Stimulated activated CD4-positive, alpha-beta T cell treated with anti-CD3 and anti-CD28 coated beads, Interleukin-12 subunit alpha, Interleukin-12 subunit beta, amount 100 ng/mL, for 48 hours (primary cell): ENCODE results near the gene SOX6.
"Not testable (repeated sequence)": the region's sequence is repeated elsewhere in the genome, so short reads cannot be mapped to it uniquely, and the experiment has no call there.

Source experiments
- DNase-seq, 3 donors: peaks; one replicate each; pipeline ENCODE4 v3.0.0-alpha.2; 2020; ENCODE audit warnings: low read depth in 2 of 3, low spot score in 1 of 3

SOX6 gene

GRCh38 chr11:16157327-16157726 is 199.0 kb downstream of the SOX6 start:
- DNase-seq = no peak

GRCh38 chr11:16155448-16155847 is 200.9 kb downstream of the SOX6 start:
- DNase-seq = no peak

GRCh38 chr11:16154715-16155396 is 201.5 kb downstream of the SOX6 start:
- DNase-seq = no peak

GRCh38 chr11:16153951-16154350 is 202.4 kb downstream of the SOX6 start:
- DNase-seq = no peak

- DNase-seq = no peak
Observed at GRCh38 chr11:16151138-16151537, 205.2 kb downstream of the SOX6 start.

- no peak for DNase-seq
Observed at GRCh38 chr11:16149476-16149875, 206.9 kb downstream of the SOX6 start.

GRCh38 chr11:16148301-16148931 is 207.9 kb downstream of the SOX6 start:
- DNase-seq = no peak

GRCh38 chr11:16146980-16147379 is 209.4 kb downstream of the SOX6 start:
- not testable (repeated sequence) for DNase-seq

GRCh38 chr11:16141614-16142013 is 214.7 kb downstream of the SOX6 start:
- not testable (repeated sequence) for DNase-seq

- DNase-seq = not testable (repeated sequence)
Observed at GRCh38 chr11:16141162-16141561, 215.2 kb downstream of the SOX6 start.

- no peak for DNase-seq
Observed at GRCh38 chr11:16136792-16137390, 219.5 kb downstream of the SOX6 start.

GRCh38 chr11:16133867-16134266 is 222.5 kb downstream of the SOX6 start:
- DNase-seq = no peak

GRCh38 chr11:16127732-16128131 is 228.6 kb downstream of the SOX6 start:
- DNase-seq = no peak

- no peak for DNase-seq
Observed at GRCh38 chr11:16126362-16126761, 230.0 kb downstream of the SOX6 start.

- no peak for DNase-seq
Observed at GRCh38 chr11:16125796-16126195, 230.6 kb downstream of the SOX6 start.

- no peak for DNase-seq
Observed at GRCh38 chr11:16124390-16124789, 232.0 kb downstream of the SOX6 start.

- no peak for DNase-seq
Observed at GRCh38 chr11:16121853-16122252, 234.5 kb downstream of the SOX6 start.

- no peak for DNase-seq
Observed at GRCh38 chr11:16120008-16120407, 236.3 kb downstream of the SOX6 start.

GRCh38 chr11:16117989-16118756 is 238.2 kb downstream of the SOX6 start:
- no peak for DNase-seq

- DNase-seq = no peak
Observed at GRCh38 chr11:16114978-16115871, 241.1 kb downstream of the SOX6 start.

- DNase-seq = no peak
Observed at GRCh38 chr11:16114431-16114830, 241.9 kb downstream of the SOX6 start.
